ENCODE results near the gene SLC35F3. TPM values are rescaled to one million over a fixed set of nuclear protein-coding genes. Genes with fewer than 3 reads are reported as not detected.

The SLC35F3 gene
- total and polyA plus RNA-seq, 4 donors, result 0.01 to 0.37 (median 0.08) TPM; not detected in 1

GRCh38 chr1:234069760-234070159 lies 165.3 kb downstream of the SLC35F3 start (continued):
- TF ChIP-seq NR2F2 (IDR thresholded peaks at IDR 0.05) (no peak), SP1 (IDR thresholded peaks at IDR 0.05) (no peak)

- TF ChIP-seq RAD21 (IDR thresholded peaks at IDR 0.05), result no peak
- TF ChIP-seq EGR1 (IDR thresholded peaks at IDR 0.05; ENCODE audit: low read depth in 2 of 2), result no peak
- no peak for TF ChIP-seq ATF3 (IDR thresholded peaks at IDR 0.05)
- TF ChIP-seq SP1 (IDR thresholded peaks at IDR 0.05), result no peak
- TF ChIP-seq HNF4A (conservative IDR thresholded peaks at IDR 0.05), result no peak
- no peak for TF ChIP-seq GABPA (IDR thresholded peaks at IDR 0.05 in 1 of 2, conservative IDR thresholded peaks at IDR 0.05 in 1 of 2)
- TF ChIP-seq HNF4G (IDR thresholded peaks at IDR 0.05), result no peak
- TF ChIP-seq FOXA2 (IDR thresholded peaks at IDR 0.05), result no peak
- no peak for TF ChIP-seq CTCF (IDR thresholded peaks at IDR 0.05; ENCODE audit: low read depth, low read length, missing input control)
- no peak for TF ChIP-seq RXRA (IDR thresholded peaks at IDR 0.05)
- no peak for TF ChIP-seq REST (IDR thresholded peaks at IDR 0.05)
- TF ChIP-seq YY1 (IDR thresholded peaks at IDR 0.05), result no peak
- no peak for TF ChIP-seq FOXA1 (IDR thresholded peaks at IDR 0.05)
- no peak for TF ChIP-seq TAF1 (conservative IDR thresholded peaks at IDR 0.05)
- TF ChIP-seq ZBTB33 (IDR thresholded peaks at IDR 0.05), result no peak
- TF ChIP-seq, protein P1, sequence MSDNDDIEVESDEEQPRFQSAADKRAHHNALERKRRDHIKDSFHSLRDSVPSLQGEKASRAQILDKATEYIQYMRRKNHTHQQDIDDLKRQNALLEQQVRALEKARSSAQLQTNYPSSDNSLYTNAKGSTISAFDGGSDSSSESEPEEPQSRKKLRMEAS (IDR thresholded peaks at IDR 0.05), result no peak
- no peak overlapping the region for H3K27ac ChIP-seq (ENCODE audit: low read depth in 1 of 2, low read length in 2 of 2)
- H3K9me3 ChIP-seq (ENCODE audit: control insufficient read depth in 4 of 4, low read length in 3 of 4), result peaks cover 0 to 5% (median 0%) of the 10 kb centered on the region in 4 donors
- H3K36me3 ChIP-seq (ENCODE audit: control insufficient read depth in 4 of 4, insufficient read depth in 3 of 4, low read depth in 1 of 4, low read length in 3 of 4), result no peaks in the 10 kb centered on the region
- H3K4me1 ChIP-seq (ENCODE audit: control insufficient read depth in 4 of 4, insufficient read depth in 4 of 4, low read length in 3 of 4), result no peaks in the 10 kb centered on the region
- WGBS, result 83% methylated on average over 3 of the region's 3 CpGs
- DNase-seq (ENCODE audit: low spot score), result no peak
- H3K27me3 ChIP-seq (ENCODE audit: control insufficient read depth in 4 of 4, insufficient read depth in 4 of 4, low read length in 3 of 4), result peaks cover 0 to 3% (median 0%) of the 10 kb centered on the region in 4 donors
- H3K9ac ChIP-seq (ENCODE audit: low read depth in 1 of 2, low read length in 2 of 2), result no peak overlapping the region
- no peak overlapping the region for H3K4me3 ChIP-seq (ENCODE audit: low read depth in 1 of 3, low read length in 3 of 3)
These were observed 168.3 kb downstream of the SLC35F3 start for GRCh38 chr1:234072793-234073192.
